ENCODE measurements around the gene ZNF622.
"Not testable (repeated sequence)": the region's sequence is repeated elsewhere in the genome, so short reads cannot be mapped to it uniquely, and the experiment has no call there.

Gene ZNF622

DNA sequence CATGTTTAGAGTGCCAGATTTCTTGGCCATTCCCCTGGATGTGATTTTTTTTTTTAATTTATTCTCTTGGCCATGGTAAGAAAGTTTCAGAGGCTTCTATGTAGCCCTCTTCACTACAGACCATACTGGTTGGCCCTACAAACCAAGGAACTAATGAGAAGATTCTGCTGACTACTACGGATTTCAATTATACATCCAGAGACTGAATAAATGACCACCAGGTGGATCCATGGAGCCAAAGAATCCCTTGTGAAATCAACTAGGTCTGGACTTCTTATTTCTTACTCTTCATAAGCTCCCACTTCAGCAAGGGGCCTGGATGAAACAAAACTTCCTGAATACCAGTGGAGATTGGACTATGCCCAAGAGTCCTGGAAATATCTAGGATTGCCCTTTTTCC, 27.6 kb downstream of the ZNF622 start:
- 82% methylated on average over 1 of the region's 1 CpG for WGBS
- Histone ChIP-seq H2AFZ (ENCODE audit: low read depth, low read length) (no peak overlapping the region), H3K27me3 (ENCODE audit: control insufficient read depth in 1 of 2, insufficient read depth in 1 of 2, low read length in 2 of 2) (no peaks in the 10 kb centered on the region), H3K36me3 (ENCODE audit: control insufficient read depth in 1 of 2, insufficient read depth in 2 of 2, low read depth in 1 of 2, low read length in 2 of 2) (no peaks in the 10 kb centered on the region), H3K9me3 (ENCODE audit: control insufficient read depth, low read length) (no peaks in the 10 kb centered on the region), H2AK5ac (ENCODE audit: low read length, severe bottlenecking) (no peak overlapping the region), H2BK120ac (ENCODE audit: low read depth, low read length) (no peak overlapping the region), H3K27ac (ENCODE audit: low read length, poor library complexity, severe bottlenecking) (no peak overlapping the region), H3K18ac (ENCODE audit: low read depth in 1 of 2, low read length in 2 of 2) (no peak overlapping the region), H3K4me1 (ENCODE audit: control insufficient read depth, insufficient read depth, low read depth, low read length) (no peaks in the 10 kb centered on the region), H3K79me1 (replicated peaks; ENCODE audit: low read length, poor library complexity, severe bottlenecking) (no peaks in the 10 kb centered on the region), H2BK5ac (ENCODE audit: low read depth, low read length, poor library complexity, severe bottlenecking) (no peak overlapping the region), H3K23ac (ENCODE audit: low read length in 2 of 2) (no peak overlapping the region), H3K9ac (ENCODE audit: low read length) (no peak overlapping the region), H3K4ac (ENCODE audit: low read depth in 1 of 2, low read length in 2 of 2) (no peak overlapping the region), H3K14ac (ENCODE audit: low read length in 2 of 2) (no peak overlapping the region), H3K4me2 (ENCODE audit: low read length, poor library complexity, severe bottlenecking) (no peak overlapping the region), H4K8ac (ENCODE audit: low read length) (no peak overlapping the region), H3K4me3 (ENCODE audit: insufficient read depth in 1 of 2, low read depth in 1 of 2, low read length in 2 of 2) (no peak overlapping the region), H2BK12ac (ENCODE audit: low read length in 2 of 2) (no peak overlapping the region), H4K91ac (ENCODE audit: low read length) (no peak overlapping the region), H2BK15ac (ENCODE audit: low read depth, poor library complexity, severe bottlenecking) (no peak overlapping the region)
- no peak for DNase-seq

DNA sequence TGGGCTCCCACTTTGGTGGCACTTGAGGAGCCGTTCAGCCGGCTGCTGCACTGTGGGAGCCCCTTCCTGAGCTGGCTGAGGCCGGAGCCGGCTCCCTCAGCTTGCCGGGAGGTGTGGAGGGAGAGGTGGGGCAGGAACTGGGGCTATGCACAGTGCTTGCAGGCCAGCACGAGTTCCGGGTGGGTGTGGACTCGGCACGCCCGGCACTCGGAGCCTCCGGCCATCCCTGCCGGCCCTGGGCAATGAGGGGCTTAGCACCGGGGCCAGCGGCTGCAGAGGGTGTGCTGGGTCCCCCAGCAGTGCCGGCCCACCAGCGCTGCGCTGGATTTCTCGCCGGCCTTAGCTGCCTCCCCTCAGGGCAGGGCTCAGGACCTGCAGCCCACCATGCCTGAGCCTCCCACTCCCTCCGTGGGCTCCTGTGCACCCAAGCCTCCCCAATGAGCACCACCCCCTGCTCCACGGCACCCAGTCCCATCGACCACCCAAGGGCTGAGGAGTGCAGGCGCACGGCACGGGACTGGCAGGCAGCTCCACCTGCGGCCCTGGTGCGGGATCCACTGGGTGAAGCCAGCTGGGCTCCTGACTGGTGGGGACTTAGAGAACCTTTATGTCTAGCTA, 29.4 kb downstream of the ZNF622 start:
- not testable (repeated sequence) for H3K18ac ChIP-seq (ENCODE audit: low read depth in 1 of 2, low read length in 2 of 2); H3K27me3 ChIP-seq (ENCODE audit: control insufficient read depth in 1 of 2, insufficient read depth in 1 of 2, low read length in 2 of 2); H2BK15ac ChIP-seq (ENCODE audit: low read depth, poor library complexity, severe bottlenecking); H3K4ac ChIP-seq (ENCODE audit: low read depth in 1 of 2, low read length in 2 of 2); H4K8ac ChIP-seq (ENCODE audit: low read length); H3K9me3 ChIP-seq (ENCODE audit: control insufficient read depth, low read length); H3K4me1 ChIP-seq (ENCODE audit: control insufficient read depth, insufficient read depth, low read depth, low read length); H3K14ac ChIP-seq (ENCODE audit: low read length in 2 of 2); H2BK5ac ChIP-seq (ENCODE audit: low read depth, low read length, poor library complexity, severe bottlenecking); H2BK120ac ChIP-seq (ENCODE audit: low read depth, low read length); H4K91ac ChIP-seq (ENCODE audit: low read length); H2AK5ac ChIP-seq (ENCODE audit: low read length, severe bottlenecking); H3K79me1 ChIP-seq (replicated peaks; ENCODE audit: low read length, poor library complexity, severe bottlenecking); DNase-seq; H3K27ac ChIP-seq (ENCODE audit: low read length, poor library complexity, severe bottlenecking); H3K23ac ChIP-seq (ENCODE audit: low read length in 2 of 2); H3K9ac ChIP-seq (ENCODE audit: low read length); H2AFZ ChIP-seq (ENCODE audit: low read depth, low read length); H3K4me3 ChIP-seq (ENCODE audit: insufficient read depth in 1 of 2, low read depth in 1 of 2, low read length in 2 of 2); H3K36me3 ChIP-seq (ENCODE audit: control insufficient read depth in 1 of 2, insufficient read depth in 2 of 2, low read depth in 1 of 2, low read length in 2 of 2); H2BK12ac ChIP-seq (ENCODE audit: low read length in 2 of 2); H3K4me2 ChIP-seq (ENCODE audit: low read length, poor library complexity, severe bottlenecking)
- WGBS: 90% methylated on average over 23 of the region's 28 CpGs

- H2BK120ac ChIP-seq (ENCODE audit: low read depth, low read length): no peak overlapping the region
- WGBS: 75% methylated on average over 2 of the region's 2 CpGs
- H3K9ac ChIP-seq (ENCODE audit: low read length): no peak overlapping the region
Measured at GRCh38 chr5:16431490-16431889, 34.1 kb downstream of the ZNF622 start.

GRCh38 chr5:16430349-16431089, 35.1 kb downstream of the ZNF622 start:
- no peak for DNase-seq
- H3K27me3 ChIP-seq (ENCODE audit: control insufficient read depth in 1 of 2, insufficient read depth in 1 of 2, low read length in 2 of 2): peaks cover 7 to 15% of the 10 kb centered on the region in 2 experiments
- H3K18ac ChIP-seq (ENCODE audit: low read depth in 1 of 2, low read length in 2 of 2): no peak overlapping the region
- no peak overlapping the region for H2BK12ac ChIP-seq (ENCODE audit: low read length in 2 of 2)
- H3K4me3 ChIP-seq (ENCODE audit: insufficient read depth in 1 of 2, low read depth in 1 of 2, low read length in 2 of 2): no peak overlapping the region
- no peaks in the 10 kb centered on the region for H3K4me1 ChIP-seq (ENCODE audit: control insufficient read depth, insufficient read depth, low read depth, low read length)
- H3K14ac ChIP-seq (ENCODE audit: low read length in 2 of 2): no peak overlapping the region
- 92% methylated on average over 5 of the region's 7 CpGs for WGBS
- H2AK5ac ChIP-seq (ENCODE audit: low read length, severe bottlenecking): no peak overlapping the region
- H2AFZ ChIP-seq (ENCODE audit: low read depth, low read length): no peak overlapping the region
- H2BK120ac ChIP-seq (ENCODE audit: low read depth, low read length): no peak overlapping the region
- H2BK15ac ChIP-seq (ENCODE audit: low read depth, poor library complexity, severe bottlenecking): no peak overlapping the region
- H3K4me2 ChIP-seq (ENCODE audit: low read length, poor library complexity, severe bottlenecking): no peak overlapping the region
- H2BK5ac ChIP-seq (ENCODE audit: low read depth, low read length, poor library complexity, severe bottlenecking): no peak overlapping the region
- no peaks in the 10 kb centered on the region for H3K79me1 ChIP-seq (replicated peaks; ENCODE audit: low read length, poor library complexity, severe bottlenecking)
- no peak overlapping the region for H3K27ac ChIP-seq (ENCODE audit: low read length, poor library complexity, severe bottlenecking)
- no peak overlapping the region for H4K91ac ChIP-seq (ENCODE audit: low read length)
- no peaks in the 10 kb centered on the region for H3K9me3 ChIP-seq (ENCODE audit: control insufficient read depth, low read length)
- H4K8ac ChIP-seq (ENCODE audit: low read length): no peak overlapping the region
- no peaks in the 10 kb centered on the region for H3K36me3 ChIP-seq (ENCODE audit: control insufficient read depth in 1 of 2, insufficient read depth in 2 of 2, low read depth in 1 of 2, low read length in 2 of 2)
- H3K9ac ChIP-seq (ENCODE audit: low read length): no peak overlapping the region
- H3K23ac ChIP-seq (ENCODE audit: low read length in 2 of 2): no peak overlapping the region
- H3K4ac ChIP-seq (ENCODE audit: low read depth in 1 of 2, low read length in 2 of 2): no peak overlapping the region

More at GRCh38 chr5:16431490-16431889, 34.1 kb downstream of the ZNF622 start:
- H3K4me3 ChIP-seq (ENCODE audit: insufficient read depth in 1 of 2, low read depth in 1 of 2, low read length in 2 of 2): no peak overlapping the region
- no peak overlapping the region for H2BK5ac ChIP-seq (ENCODE audit: low read depth, low read length, poor library complexity, severe bottlenecking)
- H3K27ac ChIP-seq (ENCODE audit: low read length, poor library complexity, severe bottlenecking): no peak overlapping the region
- no peak overlapping the region for H3K18ac ChIP-seq (ENCODE audit: low read depth in 1 of 2, low read length in 2 of 2)
- no peak overlapping the region for H2BK15ac ChIP-seq (ENCODE audit: low read depth, poor library complexity, severe bottlenecking)
- no peaks in the 10 kb centered on the region for H3K79me1 ChIP-seq (replicated peaks; ENCODE audit: low read length, poor library complexity, severe bottlenecking)
- H3K4me1 ChIP-seq (ENCODE audit: control insufficient read depth, insufficient read depth, low read depth, low read length): no peaks in the 10 kb centered on the region
- H3K27me3 ChIP-seq (ENCODE audit: control insufficient read depth in 1 of 2, insufficient read depth in 1 of 2, low read length in 2 of 2): peaks cover 7 to 12% of the 10 kb centered on the region in 2 experiments
- no peaks in the 10 kb centered on the region for H3K9me3 ChIP-seq (ENCODE audit: control insufficient read depth, low read length)
- no peak overlapping the region for H2AK5ac ChIP-seq (ENCODE audit: low read length, severe bottlenecking)
- DNase-seq: no peak
- no peak overlapping the region for H3K23ac ChIP-seq (ENCODE audit: low read length in 2 of 2)
- no peak overlapping the region for H2AFZ ChIP-seq (ENCODE audit: low read depth, low read length)
- no peak overlapping the region for H4K91ac ChIP-seq (ENCODE audit: low read length)
- H3K36me3 ChIP-seq (ENCODE audit: control insufficient read depth in 1 of 2, insufficient read depth in 2 of 2, low read depth in 1 of 2, low read length in 2 of 2): no peaks in the 10 kb centered on the region
- H2BK12ac ChIP-seq (ENCODE audit: low read length in 2 of 2): no peak overlapping the region
- H4K8ac ChIP-seq (ENCODE audit: low read length): no peak overlapping the region
- H3K14ac ChIP-seq (ENCODE audit: low read length in 2 of 2): no peak overlapping the region
- no peak overlapping the region for H3K4ac ChIP-seq (ENCODE audit: low read depth in 1 of 2, low read length in 2 of 2)
- no peak overlapping the region for H3K4me2 ChIP-seq (ENCODE audit: low read length, poor library complexity, severe bottlenecking)

All from mesenchymal stem cell (in vitro differentiated cells and primary cell).